Glutamatergic neuron (in vitro differentiated cells): ENCODE results near the gene FAM174B. TPM values are rescaled to one million over a fixed set of nuclear protein-coding genes. Genes with fewer than 3 reads are reported as not detected.
A peak's percentile ranks its signal among the peaks of the same experiment; 100 is the strongest.

Experiments used
- DNase-seq: peaks from one replicate; pipeline ENCODE4 v3.0.0; 2022
- H3K27ac Mint-ChIP-seq: one replicate; pipeline ENCODE4 v1.8.0; 2020; ENCODE audit warnings: mild to moderate bottlenecking, mixed read lengths, inconsistent platforms; ENCODE audit not compliant: unreplicated experiment
- H3K27me3 Mint-ChIP-seq: one replicate; pipeline ENCODE4 v1.8.0; 2020; ENCODE audit warnings: mild to moderate bottlenecking, moderate library complexity, mixed read lengths, inconsistent platforms; ENCODE audit not compliant: unreplicated experiment
- H3K36me3 Mint-ChIP-seq: one replicate; pipeline ENCODE4 v1.8.0; 2020; ENCODE audit warnings: mild to moderate bottlenecking, mixed read lengths, inconsistent platforms; ENCODE audit not compliant: unreplicated experiment
- H3K4me1 Mint-ChIP-seq: one replicate; pipeline ENCODE4 v1.8.0; 2020; ENCODE audit warnings: mild to moderate bottlenecking, low read depth, mixed read lengths, inconsistent platforms; ENCODE audit not compliant: unreplicated experiment
- H3K4me3 Mint-ChIP-seq: one replicate; pipeline ENCODE4 v1.8.0; 2020; ENCODE audit warnings: mild to moderate bottlenecking, mixed read lengths, inconsistent platforms; ENCODE audit not compliant: unreplicated experiment
- H3K9me3 Mint-ChIP-seq: one replicate; pipeline ENCODE4 v1.8.0; 2020; ENCODE audit warnings: mild to moderate bottlenecking, moderate library complexity, mixed read lengths, inconsistent platforms; ENCODE audit not compliant: unreplicated experiment
- long read RNA-seq: library from polyadenylated mRNA; unstranded; transcript quantifications from one replicate; pipeline ENCODE4 v2.0.0, GENCODE V29; 2020; ENCODE audit not compliant: unreplicated experiment
- total RNA-seq: library from RNA; stranded (reverse); fragmentation: NEBNext Ultra II Directional; extraction: Animal tissue kit (Norgen Biotek cat#: 25700); gene quantifications from one replicate; pipeline ENCODE4 v1.2.1, GENCODE V29; 2021; ENCODE audit not compliant: unreplicated experiment
- TF ChIP-seq, protein P1 (sequence below): fragments of 200-600 bp; sonication (generic); IDR thresholded peaks from one replicate; pipeline ENCODE4 v1.5.0; 2021; ENCODE audit not compliant: partially characterized antibody, unreplicated experiment

Gene FAM174B
- total RNA-seq, result 8.6 TPM
- long read RNA-seq, partial matches to known transcripts, result 0 of 3 reads
- long read RNA-seq, other reads (novel, unspliced or antisense), result 1 of 3 reads

DNA sequence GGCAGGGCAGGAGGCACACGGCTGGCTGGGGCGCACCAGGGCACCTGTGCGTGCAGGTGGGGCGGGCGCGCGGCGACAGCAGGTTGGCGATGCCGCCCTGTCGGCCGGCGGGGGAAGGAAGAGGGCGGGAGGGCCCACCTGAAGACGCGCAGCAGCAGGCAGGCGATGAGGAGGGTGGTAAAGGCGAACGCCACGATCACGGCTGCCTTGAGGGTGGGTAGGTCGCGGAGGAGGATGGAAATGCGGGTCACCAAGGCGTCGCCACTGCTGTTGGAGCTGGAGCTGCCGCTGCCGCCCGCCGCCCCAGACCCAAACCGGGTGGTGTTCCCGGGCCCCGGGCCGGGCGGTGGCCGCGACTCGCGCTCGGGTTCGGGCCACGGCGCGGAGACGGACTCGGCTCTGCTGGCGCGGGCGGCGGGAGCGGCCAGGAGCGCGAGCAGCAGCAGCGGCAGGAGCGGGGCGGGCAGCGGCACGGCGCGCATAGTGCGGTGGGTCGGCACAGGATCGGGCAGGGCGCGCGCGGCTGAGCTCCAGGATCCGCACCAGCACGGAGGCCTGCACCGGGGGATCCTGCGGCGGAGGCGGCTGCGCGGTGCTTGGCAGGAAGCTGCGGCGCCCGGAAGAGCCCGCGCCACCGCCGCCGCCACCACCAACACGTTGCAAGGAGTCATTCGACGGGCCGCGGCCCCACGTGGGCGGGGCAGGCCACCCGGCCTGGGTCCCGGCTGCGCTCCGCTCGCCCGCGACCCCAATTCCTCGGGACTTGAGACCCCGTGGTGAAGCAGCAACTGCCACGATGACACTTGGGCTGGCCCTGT, at the start of gene FAM174B:
Gene FAM174B, minus strand, starts transcription at position 598 of the 818 bp plus-strand sequence.
- peaks cover 18% of the 10 kb centered on the region for H3K4me1 Mint-ChIP-seq
- H3K27me3 Mint-ChIP-seq, result peaks cover 14% of the 10 kb centered on the region
- peak within 1 kb of the TSS; percentile 84 for H3K4me3 Mint-ChIP-seq
- H3K36me3 Mint-ChIP-seq, result peaks cover 6% of the 10 kb centered on the region
- TF ChIP-seq, protein P1, sequence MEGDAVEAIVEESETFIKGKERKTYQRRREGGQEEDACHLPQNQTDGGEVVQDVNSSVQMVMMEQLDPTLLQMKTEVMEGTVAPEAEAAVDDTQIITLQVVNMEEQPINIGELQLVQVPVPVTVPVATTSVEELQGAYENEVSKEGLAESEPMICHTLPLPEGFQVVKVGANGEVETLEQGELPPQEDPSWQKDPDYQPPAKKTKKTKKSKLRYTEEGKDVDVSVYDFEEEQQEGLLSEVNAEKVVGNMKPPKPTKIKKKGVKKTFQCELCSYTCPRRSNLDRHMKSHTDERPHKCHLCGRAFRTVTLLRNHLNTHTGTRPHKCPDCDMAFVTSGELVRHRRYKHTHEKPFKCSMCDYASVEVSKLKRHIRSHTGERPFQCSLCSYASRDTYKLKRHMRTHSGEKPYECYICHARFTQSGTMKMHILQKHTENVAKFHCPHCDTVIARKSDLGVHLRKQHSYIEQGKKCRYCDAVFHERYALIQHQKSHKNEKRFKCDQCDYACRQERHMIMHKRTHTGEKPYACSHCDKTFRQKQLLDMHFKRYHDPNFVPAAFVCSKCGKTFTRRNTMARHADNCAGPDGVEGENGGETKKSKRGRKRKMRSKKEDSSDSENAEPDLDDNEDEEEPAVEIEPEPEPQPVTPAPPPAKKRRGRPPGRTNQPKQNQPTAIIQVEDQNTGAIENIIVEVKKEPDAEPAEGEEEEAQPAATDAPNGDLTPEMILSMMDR, result no peak
- peaks cover 16% of the 10 kb centered on the region for H3K9me3 Mint-ChIP-seq
- peak within 1 kb of the TSS; percentile 22 for H3K27ac Mint-ChIP-seq
- peak; percentile 71 for DNase-seq

DNA sequence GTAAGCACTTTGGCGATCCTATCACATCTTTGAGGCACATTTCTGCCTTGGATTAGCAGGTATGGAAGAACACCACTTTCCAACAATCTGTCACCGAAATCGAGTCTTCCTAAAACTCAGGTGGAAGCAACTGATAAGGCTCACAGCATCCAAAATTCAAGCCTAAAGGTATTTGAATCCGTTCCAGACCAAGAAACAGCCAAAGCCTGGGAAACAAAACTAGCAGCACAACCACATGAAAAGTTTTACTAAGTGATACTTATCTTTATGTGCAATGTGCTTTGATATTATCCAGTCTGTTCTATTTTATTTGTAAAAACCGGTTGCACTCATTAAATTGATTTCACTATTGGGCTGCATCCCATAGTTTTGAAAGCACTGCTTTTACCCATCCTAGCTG, 40.5 kb upstream of the FAM174B start:
- peaks cover 11% of the 10 kb centered on the region for H3K36me3 Mint-ChIP-seq

DNA sequence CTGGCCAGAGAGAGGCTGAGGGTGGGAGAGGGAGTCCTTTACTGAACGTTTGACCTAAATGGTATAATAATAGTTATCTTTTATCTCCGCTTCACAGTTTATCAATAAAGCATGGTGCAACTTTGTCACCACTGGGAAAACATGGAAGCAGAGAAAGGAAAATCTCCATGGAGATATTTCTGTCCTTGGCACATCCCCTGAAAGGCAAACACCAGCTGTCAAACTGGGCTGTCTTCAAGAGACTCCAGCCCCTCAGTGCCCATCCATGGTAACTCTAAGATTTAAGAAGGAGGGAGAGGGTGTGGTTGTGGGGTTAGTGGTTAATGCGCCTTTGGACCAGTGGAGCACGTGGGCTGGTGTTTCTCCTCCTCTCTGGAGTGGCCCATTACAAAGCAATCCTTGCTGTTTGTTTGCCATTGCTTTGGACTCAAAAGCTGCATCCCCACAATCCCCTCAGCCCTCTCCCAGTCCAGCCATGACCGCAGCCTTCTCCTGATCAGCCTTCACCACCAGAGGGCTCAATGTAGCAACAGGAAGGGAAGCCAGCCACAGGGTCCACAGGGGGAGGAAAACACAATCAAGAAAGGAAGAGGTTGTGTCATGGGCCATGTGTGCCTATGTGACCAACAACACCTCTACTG, 38.2 kb upstream of the FAM174B start:
- peaks cover 22% of the 10 kb centered on the region for H3K36me3 Mint-ChIP-seq
- H3K27ac Mint-ChIP-seq, result no peak overlapping the region
- H3K4me1 Mint-ChIP-seq, result no peaks in the 10 kb centered on the region
- H3K27me3 Mint-ChIP-seq, result no peaks in the 10 kb centered on the region
- TF ChIP-seq, protein P1, result peak; percentile 45
- H3K9me3 Mint-ChIP-seq, result peaks cover 2% of the 10 kb centered on the region
- no peak overlapping the region for H3K4me3 Mint-ChIP-seq
- DNase-seq, result peak; percentile 61

More for the DNA sequence above, 40.5 kb upstream of the FAM174B start:
- Mint-ChIP-seq H3K4me1 (no peaks in the 10 kb centered on the region), H3K4me3 (no peak overlapping the region), H3K27me3 (peaks cover 2% of the 10 kb centered on the region), H3K27ac (no peak overlapping the region), H3K9me3 (peaks cover 2% of the 10 kb centered on the region)
- TF ChIP-seq, protein P1, result no peak
- no peak for DNase-seq

DNA sequence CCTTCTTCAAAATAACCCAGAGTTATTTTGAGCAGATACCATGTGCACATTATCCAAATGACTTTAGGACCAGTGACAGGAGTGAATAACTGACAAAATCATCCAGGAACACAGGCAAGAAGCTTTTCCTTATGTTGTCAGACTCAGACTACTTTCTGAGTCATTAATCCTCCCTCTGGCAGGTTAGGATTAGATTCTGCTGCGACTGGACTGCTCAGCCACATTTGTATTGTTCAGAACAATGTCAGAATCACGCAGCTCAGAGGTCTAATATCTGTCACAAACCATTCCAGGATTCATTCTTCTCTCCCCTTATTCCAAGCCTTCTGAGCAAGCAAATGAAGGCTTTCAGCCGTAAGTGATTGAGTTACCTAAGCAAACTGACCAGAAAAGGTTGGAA, 34.8 kb upstream of the FAM174B start:
- Mint-ChIP-seq H3K27ac (no peak overlapping the region), H3K4me1 (no peaks in the 10 kb centered on the region), H3K36me3 (peaks cover 29% of the 10 kb centered on the region), H3K9me3 (peaks cover 2% of the 10 kb centered on the region), H3K4me3 (no peak overlapping the region), H3K27me3 (no peaks in the 10 kb centered on the region)
- TF ChIP-seq, protein P1, result no peak
- no peak for DNase-seq

DNA sequence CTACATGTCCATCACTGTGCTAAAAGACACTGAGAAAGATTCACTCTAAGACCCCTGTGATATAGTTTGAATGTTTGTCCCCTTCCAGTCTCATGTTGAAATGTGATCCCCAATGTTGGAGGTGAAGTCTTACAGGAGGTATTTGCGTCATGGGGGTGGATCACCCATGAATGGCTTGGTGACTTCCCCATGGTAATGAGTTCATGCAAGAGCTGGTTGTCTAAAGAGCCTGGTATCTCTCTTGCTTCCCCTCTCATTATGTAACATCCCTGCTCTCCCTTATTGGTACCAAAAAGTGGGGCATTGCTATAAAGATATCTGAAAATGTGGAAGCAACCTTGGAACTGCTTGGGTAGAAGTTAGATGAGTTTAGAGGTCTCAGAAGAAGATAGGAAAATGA, 32.2 kb upstream of the FAM174B start:
- Mint-ChIP-seq H3K27ac (no peak overlapping the region), H3K4me1 (peaks cover 2% of the 10 kb centered on the region)

More for the DNA sequence above, 32.2 kb upstream of the FAM174B start:
- TF ChIP-seq, protein P1, result no peak
- Mint-ChIP-seq H3K4me3 (no peak overlapping the region), H3K27me3 (peaks cover 6% of the 10 kb centered on the region), H3K9me3 (peaks cover 2% of the 10 kb centered on the region), H3K36me3 (peaks cover 29% of the 10 kb centered on the region)
- DNase-seq, result no peak
